Ectodermal cell (in vitro differentiated cells): ENCODE data around the gene PCDH1. TPM values are rescaled to one million over a fixed set of nuclear protein-coding genes. Genes with fewer than 3 reads are reported as not detected.
"Not testable (repeated sequence)": the region's sequence is repeated elsewhere in the genome, so short reads cannot be mapped to it uniquely, and the experiment has no call there.

Experiments used
- H3K27ac ChIP-seq: 2 replicates; pipeline ENCODE4 v1.7.0; 2013; ENCODE audit warnings: mild to moderate bottlenecking, low read depth, low read length; ENCODE audit not compliant: insufficient read depth, poor library complexity, severe bottlenecking
- H3K27me3 ChIP-seq: 2 replicates; pipeline ENCODE4 v1.7.0; 2013; ENCODE audit warnings: mild to moderate bottlenecking, low read length; ENCODE audit not compliant: insufficient read depth, control insufficient read depth, poor library complexity, severe bottlenecking
- H3K36me3 ChIP-seq: one replicate; pipeline ENCODE4 v1.7.0; 2013; ENCODE audit warnings: low read length; ENCODE audit not compliant: control insufficient read depth, insufficient read depth
- H3K4me1 ChIP-seq: one replicate; pipeline ENCODE4 v1.7.0; 2013; ENCODE audit warnings: low read length; ENCODE audit not compliant: control insufficient read depth, insufficient read depth
- H3K4me3 ChIP-seq: 2 replicates; pipeline ENCODE4 v1.7.0; 2013; ENCODE audit warnings: low read depth, low read length, control low read depth; ENCODE audit not compliant: insufficient read depth
- H3K9me3 ChIP-seq: 2 replicates; pipeline ENCODE4 v1.7.0; 2013; ENCODE audit warnings: mild to moderate bottlenecking, low read length, moderate library complexity; ENCODE audit not compliant: control insufficient read depth
- WGBS, 2 experiments: methylation state at CpG; one replicate each; pipeline ENCODE4 v1.1.7; 2013; ENCODE audit warnings: missing lambda C conversion rate in 2 of 2; 5-methylcytosine and 5-hydroxymethylcytosine counted together
- polyA plus RNA-seq, 4 experiments: library from polyadenylated mRNA; stranded (reverse); fragments of 50-300 nt; gene quantifications; one replicate each; pipeline ENCODE4 v1.2.3, GENCODE V29; 2013

The PCDH1 gene
- 13.4 TPM for polyA plus RNA-seq (2013, experiment 1 of 4)
- polyA plus RNA-seq (2013, experiment 2 of 4), result 21.3 TPM
- polyA plus RNA-seq (2013, experiment 3 of 4), result 17.2 TPM
- 17.5 TPM for polyA plus RNA-seq (2013, experiment 4 of 4)

- H3K9me3 ChIP-seq, result no peaks in the 10 kb centered on the region
- peaks cover 69% of the 10 kb centered on the region for H3K4me1 ChIP-seq
- no peaks in the 10 kb centered on the region for H3K36me3 ChIP-seq
- peak within 1 kb of the TSS; percentile 28 for H3K27ac ChIP-seq
- H3K27me3 ChIP-seq, result peaks cover 58% of the 10 kb centered on the region
- WGBS, 2 experiments, result 0 to 1% methylated on average over 48 to 49 of the region's 63 CpGs
- peak within 1 kb of the TSS; percentile 55 for H3K4me3 ChIP-seq
Measured at GRCh38 chr5:141878186-141878710, at the start of gene PCDH1. TSS of gene PCDH1 (minus strand) at chr5:141878410. CDS start at chr5:141878262, 148 bp downstream.

- Histone ChIP-seq H3K27ac (no peak overlapping the region), H3K36me3 (peaks cover 47% of the 10 kb centered on the region)
- 93 to 97% methylated on average over 2 of the region's 2 CpGs for WGBS, 2 experiments
Measured at GRCh38 chr5:141926434-141926833, 48.2 kb upstream of the PCDH1 start.

DNA sequence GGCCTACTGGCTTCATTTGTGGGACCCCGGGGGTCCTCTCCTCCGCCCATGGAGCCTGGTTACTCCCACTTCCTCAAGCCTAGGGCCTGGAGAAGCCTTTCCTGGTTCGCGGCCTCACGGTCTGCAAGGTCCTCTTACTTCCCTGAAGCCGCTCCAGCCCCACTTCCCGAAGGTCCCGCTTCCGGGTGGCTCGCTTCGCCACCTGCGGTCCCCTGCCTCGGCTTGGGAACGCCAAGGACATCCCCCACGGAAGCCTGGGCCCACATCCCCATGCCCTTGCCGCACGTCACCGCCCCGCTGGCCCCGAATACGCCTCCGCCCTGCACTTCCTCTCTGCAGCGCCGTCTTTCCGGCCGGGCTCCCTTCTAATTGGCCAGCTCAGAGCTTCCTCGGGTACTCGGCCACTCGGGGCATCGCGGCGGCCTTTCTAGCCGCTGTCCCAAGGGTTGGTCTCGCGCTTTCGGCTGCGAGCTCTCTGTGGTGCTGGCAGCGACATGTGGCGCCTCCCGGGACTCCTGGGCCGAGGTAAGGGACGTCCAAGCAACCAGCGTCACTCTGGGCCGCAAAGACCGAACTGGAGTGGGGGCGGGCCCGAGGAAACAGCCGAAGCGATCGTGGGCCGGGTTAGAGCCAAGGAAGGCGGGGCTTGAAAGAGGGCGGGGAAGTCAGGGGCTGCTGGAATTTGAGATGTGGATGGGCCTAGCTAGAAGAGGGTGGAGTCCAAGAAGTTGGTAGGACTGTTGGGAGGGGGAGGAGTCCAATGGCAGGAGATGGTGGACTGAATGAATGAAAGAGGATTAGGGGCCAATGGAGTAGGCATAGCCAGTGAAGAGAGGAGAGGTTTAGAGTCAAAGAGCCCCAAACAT lies 45.5 kb upstream of the PCDH1 start, which contains the start of gene DELE1:
DELE1 (plus strand) TSS at position 424 of the 866 bp plus-strand sequence; CDS start at position 495, 71 bp downstream.
- Histone ChIP-seq H3K27ac (peak within 1 kb of the TSS; percentile 81), H3K4me3 (peak within 1 kb of the TSS; percentile 53), H3K36me3 (peaks cover 23% of the 10 kb centered on the region), H3K27me3 (no peaks in the 10 kb centered on the region), H3K9me3 (no peaks in the 10 kb centered on the region), H3K4me1 (no peaks in the 10 kb centered on the region)
- WGBS, 2 experiments, result 0 to 1% methylated on average over 53 of the region's 53 CpGs

More at GRCh38 chr5:141926434-141926833, 48.2 kb upstream of the PCDH1 start:
- Histone ChIP-seq H3K9me3 (no peaks in the 10 kb centered on the region), H3K27me3 (no peaks in the 10 kb centered on the region), H3K4me1 (no peaks in the 10 kb centered on the region), H3K4me3 (no peak overlapping the region)

GRCh38 chr5:141922827-141923447 lies 44.7 kb upstream of the PCDH1 start:
- not testable (repeated sequence) for H3K9me3 ChIP-seq

GRCh38 chr5:141920771-141921170 lies 42.6 kb upstream of the PCDH1 start:
- WGBS, 2 experiments, result 93% methylated on average over 2 of the region's 2 CpGs
- H3K4me1 ChIP-seq, result no peaks in the 10 kb centered on the region
- no peak overlapping the region for H3K27ac ChIP-seq
- no peaks in the 10 kb centered on the region for H3K27me3 ChIP-seq
- no peaks in the 10 kb centered on the region for H3K36me3 ChIP-seq
- no peaks in the 10 kb centered on the region for H3K9me3 ChIP-seq
- H3K4me3 ChIP-seq, result no peak overlapping the region

More at GRCh38 chr5:141922827-141923447, 44.7 kb upstream of the PCDH1 start:
- not testable (repeated sequence) for H3K27ac ChIP-seq, H3K4me1 ChIP-seq, H3K27me3 ChIP-seq
- Histone ChIP-seq H3K36me3 (peaks cover 16% of the 10 kb centered on the region), H3K4me3 (peak overlapping the region; percentile 53)
- WGBS, 2 experiments, result 70 to 71% methylated on average over 28 of the region's 28 CpGs

DNA sequence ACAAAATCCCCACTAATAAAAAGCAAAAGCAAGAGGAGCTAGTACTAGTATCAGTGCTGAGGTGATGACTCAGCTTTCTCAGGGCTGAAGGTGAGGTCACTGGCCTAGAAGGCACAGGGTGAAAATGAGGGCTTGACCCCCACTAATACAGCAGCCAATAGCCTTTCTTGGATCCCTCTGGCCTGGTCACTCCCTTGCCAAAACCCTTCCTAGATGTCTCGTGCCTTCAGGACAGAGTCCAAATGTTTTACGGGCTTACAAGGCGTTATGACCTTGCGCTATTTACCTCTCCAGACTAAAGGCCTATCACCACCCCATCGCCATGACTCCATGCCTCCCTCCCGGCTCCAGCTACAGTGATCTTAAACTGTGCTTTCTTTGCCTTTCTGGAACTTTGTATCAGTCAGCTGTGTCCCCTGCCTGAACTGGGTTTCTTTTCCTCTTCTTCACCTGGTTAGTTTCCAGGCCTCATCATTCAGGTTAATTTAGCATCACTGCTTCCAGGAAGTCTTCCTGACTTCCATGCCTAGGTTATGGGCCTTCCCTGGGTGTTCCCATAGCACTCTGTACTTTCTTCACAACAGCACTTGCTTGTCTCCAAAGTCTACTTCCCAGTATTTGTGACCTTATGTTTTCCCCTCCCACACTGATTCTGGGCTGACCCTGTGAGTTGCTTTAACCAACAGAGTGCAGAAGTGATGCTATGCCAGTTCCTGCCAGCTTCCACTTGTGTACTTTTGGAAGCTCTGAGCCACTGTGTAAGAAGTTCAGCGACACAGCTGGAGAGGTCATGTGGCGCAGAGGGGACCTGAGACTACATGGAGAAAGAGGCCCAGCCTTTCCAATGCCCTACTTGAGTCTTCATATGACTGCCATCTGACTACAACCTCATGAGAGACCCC lies 41.3 kb upstream of the PCDH1 start:
- Histone ChIP-seq H3K4me1 (no peaks in the 10 kb centered on the region), H3K36me3 (no peaks in the 10 kb centered on the region), H3K4me3 (no peak overlapping the region), H3K27ac (no peak overlapping the region), H3K27me3 (no peaks in the 10 kb centered on the region), H3K9me3 (no peaks in the 10 kb centered on the region)
- 93 to 95% methylated on average over 8 of the region's 8 CpGs for WGBS, 2 experiments

- H3K27me3 ChIP-seq, result peaks cover 14% of the 10 kb centered on the region
- H3K4me3 ChIP-seq, result no peak overlapping the region
- no peaks in the 10 kb centered on the region for H3K36me3 ChIP-seq
- 71 to 75% methylated on average over 5 of the region's 5 CpGs for WGBS, 2 experiments
- H3K4me1 ChIP-seq, result peaks cover 7% of the 10 kb centered on the region
- H3K27ac ChIP-seq, result no peak overlapping the region
- H3K9me3 ChIP-seq, result no peaks in the 10 kb centered on the region
Measured at GRCh38 chr5:141917760-141918159, 39.5 kb upstream of the PCDH1 start.

- H3K9me3 ChIP-seq, result no peaks in the 10 kb centered on the region
- 94 to 98% methylated on average over 2 of the region's 2 CpGs for WGBS, 2 experiments
- peaks cover 7% of the 10 kb centered on the region for H3K4me1 ChIP-seq
- H3K4me3 ChIP-seq, result no peak overlapping the region
- H3K27me3 ChIP-seq, result peaks cover 15% of the 10 kb centered on the region
- H3K36me3 ChIP-seq, result no peaks in the 10 kb centered on the region
- no peak overlapping the region for H3K27ac ChIP-seq
Measured at GRCh38 chr5:141916522-141916921, 38.3 kb upstream of the PCDH1 start.

DNA sequence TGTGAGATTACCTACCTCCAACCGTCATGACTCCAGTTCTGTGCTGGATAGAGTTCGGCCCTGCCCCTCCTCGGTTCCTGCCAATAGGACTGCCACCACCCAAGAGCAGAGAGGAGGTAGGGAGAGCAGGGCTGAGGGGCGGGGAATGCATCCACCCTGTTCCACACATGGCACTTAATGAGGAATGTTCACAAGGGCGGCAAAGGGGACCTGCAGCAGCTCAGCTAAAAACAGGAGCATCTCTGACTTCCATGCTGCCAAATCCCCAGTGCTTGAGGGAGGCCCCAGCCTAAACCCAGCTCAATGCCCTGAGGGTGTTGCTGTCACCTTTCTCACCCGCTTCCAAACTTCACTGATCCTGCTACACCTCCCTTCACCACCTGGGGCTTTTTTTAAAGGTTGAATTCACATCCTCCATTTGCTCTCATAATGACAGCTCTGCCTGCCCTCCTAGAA lies 37.7 kb upstream of the PCDH1 start:
- Histone ChIP-seq H3K9me3 (no peaks in the 10 kb centered on the region), H3K4me1 (peaks cover 7% of the 10 kb centered on the region), H3K27ac (no peak overlapping the region), H3K4me3 (no peak overlapping the region), H3K27me3 (peaks cover 15% of the 10 kb centered on the region), H3K36me3 (no peaks in the 10 kb centered on the region)
- 51 to 60% methylated on average over 6 of the region's 6 CpGs for WGBS, 2 experiments
